Endothelial cell of umbilical vein (primary cell): ENCODE measurements around the gene TEX35. TPM values are rescaled to one million over a fixed set of nuclear protein-coding genes. Genes with fewer than 3 reads are reported as not detected.

Experiments
- BruUV-seq: library from RNA; stranded (reverse); fragments of 400-500 nt; replicated peaks from 2 replicates; lab custom pipeline; 2021; lab: Mats Ljungman, UMichigan
- CTCF ChIA-PET: fragments of 300-600, 350-600 bp; sonication (Branson Sonifier 250); formaldehyde crosslinking; loops from one replicate; lab custom pipeline; 2021; ENCODE audit warnings: antibody characterized with exemption, inconsistent platforms; lab: Charles Lee
- POLR2A ChIA-PET: fragments of 300-600, 350-600 bp; sonication (Branson Sonifier 250); formaldehyde crosslinking; loops from one replicate; lab custom pipeline; 2021; ENCODE audit warnings: antibody characterized with exemption, inconsistent platforms; lab: Charles Lee
- DNase-seq: peaks from one replicate; pipeline ENCODE4 v3.0.0-alpha.2; 2011; ENCODE audit warnings: low read depth, low spot score
- FAIRE-seq: peaks from 2 replicates; lab custom pipeline; 2011; peaks lifted over from hg19 to GRCh38; lab: Jason Lieb, UNC
- H2AFZ ChIP-seq: 2 replicates; pipeline ENCODE4 v1.6.0; 2012; ENCODE audit warnings: low read depth, low read length, control low read depth, inconsistent platforms
- H3K27ac ChIP-seq: 2 replicates; pipeline ENCODE4 v1.5.1; 2011; ENCODE audit warnings: low read depth, mild to moderate bottlenecking, control low read depth, low read length, moderate library complexity; ENCODE audit not compliant: insufficient read depth
- H3K27me3 ChIP-seq, 2 experiments: 2 replicates each; pipeline versions ENCODE4 v1.6.0 to v1.6.1; 2011; ENCODE audit warnings: low read length in 2 of 2, mixed read lengths in 1 of 2; ENCODE audit not compliant: control insufficient read depth in 2 of 2, insufficient read depth in 2 of 2
- H3K36me3 ChIP-seq, 2 experiments: 2 replicates in 1 of 2; 3 replicates in 1 of 2; pipeline ENCODE4 v1.5.1; 2011; ENCODE audit warnings: low read length in 2 of 2, mild to moderate bottlenecking in 1 of 2, moderate library complexity in 1 of 2; ENCODE audit not compliant: control insufficient read depth in 2 of 2, insufficient read depth in 2 of 2; ENCODE audit errors: extremely low read depth in 1 of 2
- H3K4me1 ChIP-seq: 3 replicates; pipeline ENCODE4 v1.5.1; 2011; ENCODE audit warnings: mild to moderate bottlenecking, low read length; ENCODE audit not compliant: control insufficient read depth, insufficient read depth; ENCODE audit errors: extremely low read depth
- H3K4me2 ChIP-seq: 2 replicates; pipeline ENCODE4 v1.6.1; 2011; ENCODE audit warnings: low read length, control low read depth, mixed read lengths; ENCODE audit not compliant: insufficient read depth
- H3K4me3 ChIP-seq, 3 experiments: fragments of 200-600 bp in 1 of 3; sonication (generic), shearing (Covaris generic) in 1 of 3; replicated peaks in 1 of 3; 2 replicates each; pipeline ENCODE4 v1.5.1; 2011 to 2016; ENCODE audit warnings: control low read depth in 3 of 3, low read length in 3 of 3, mild to moderate bottlenecking in 2 of 3, inconsistent platforms in 1 of 3, low read depth in 1 of 3, moderate library complexity in 1 of 3; ENCODE audit not compliant: insufficient read depth in 1 of 3
- H3K79me2 ChIP-seq: 2 replicates; pipeline ENCODE4 v1.6.0; 2012; ENCODE audit warnings: low read length, inconsistent platforms; ENCODE audit not compliant: control insufficient read depth, insufficient read depth
- H3K9ac ChIP-seq: replicated peaks from 2 replicates; pipeline ENCODE3; 2011; ENCODE audit warnings: low read length, control low read depth; ENCODE audit not compliant: insufficient read depth; ENCODE audit errors: extremely low read depth
- H3K9me1 ChIP-seq: replicated peaks from 3 replicates; pipeline ENCODE4 v1.6.0; 2011; ENCODE audit warnings: mild to moderate bottlenecking, low read length; ENCODE audit not compliant: control insufficient read depth, insufficient read depth; ENCODE audit errors: extremely low read depth
- H3K9me3 ChIP-seq: replicated peaks from 2 replicates; pipeline ENCODE4 v1.5.1; 2012; ENCODE audit warnings: low read length, inconsistent platforms; ENCODE audit not compliant: control insufficient read depth, insufficient read depth
- H4K20me1 ChIP-seq: replicated peaks from 2 replicates; pipeline ENCODE3; 2011; ENCODE audit warnings: mild to moderate bottlenecking, low read length; ENCODE audit not compliant: control insufficient read depth, insufficient read depth; ENCODE audit errors: extremely low read depth
- EZH2 ChIP-seq: IDR thresholded peaks from 2 replicates; pipeline ENCODE4 v1.6.1; 2012; ENCODE audit warnings: borderline replicate concordance, low read depth, mild to moderate bottlenecking, moderate library complexity, low read length, inconsistent platforms; ENCODE audit not compliant: severe bottlenecking
- FOS ChIP-seq: IDR thresholded peaks from 2 replicates; pipeline ENCODE4 v1.6.1; 2011; ENCODE audit warnings: mild to moderate bottlenecking, low read length, moderate library complexity, borderline replicate concordance; ENCODE audit not compliant: insufficient read depth
- GATA2 ChIP-seq: IDR thresholded peaks from 2 replicates; pipeline ENCODE4 v1.7.0; 2011; ENCODE audit warnings: low read depth, mild to moderate bottlenecking, moderate library complexity, mixed read lengths, low read length; ENCODE audit not compliant: insufficient read length, insufficient read depth
- JUN ChIP-seq: IDR thresholded peaks from 2 replicates; pipeline ENCODE4 v1.6.1; 2011; ENCODE audit warnings: borderline replicate concordance, low read depth; ENCODE audit not compliant: insufficient read length, insufficient read depth
- MYC ChIP-seq: IDR thresholded peaks from one replicate; pipeline ENCODE4 v1.6.1; 2011; ENCODE audit warnings: mild to moderate bottlenecking, low read depth, low read length
- POLR2A ChIP-seq: IDR thresholded peaks from 2 replicates; pipeline ENCODE4 v1.6.1; 2012; ENCODE audit warnings: low read depth, mild to moderate bottlenecking, control low read depth, low read length
- POLR2AphosphoS5 ChIP-seq: IDR thresholded peaks from 2 replicates; pipeline ENCODE4 v1.6.1; 2012; ENCODE audit warnings: low read depth, mild to moderate bottlenecking, control low read depth, low read length, moderate library complexity; ENCODE audit not compliant: insufficient read depth
- dilution Hi-C: fragments of 300-500 bp; cut with MboI; formaldehyde crosslinking; loops from one replicate; pipeline ENCODE4 v1.15.0; 2019; ENCODE audit warnings: low sequenced_read_pairs; ENCODE audit not compliant: extremely low pct_ligation_motif_present
- intact Hi-C: fragments of 100-400 bp; cut with micrococcal nuclease; formaldehyde crosslinking; loops from one replicate; pipeline ENCODE4 v1.10.0; 2022
- polyA plus RNA-seq, 4 experiments: library from polyadenylated mRNA; depleted of rRNA in 3 of 4; stranded (reverse) in 3 of 4; unstranded in 1 of 4; fragments of >200 nt; gene quantifications; 2 replicates each; pipeline versions ENCODE4 v1.2.1 to v1.2.3, GENCODE V29; 2011 to 2012; ENCODE audit warnings: missing spikeins in 1 of 4
- total RNA-seq: library from RNA; stranded (reverse); gene quantifications from 2 replicates; pipeline ENCODE4 v1.2.3, GENCODE V29; 2021
- TF ChIP-seq, protein P1 (sequence below), 2 donors: IDR thresholded peaks; 1 replicate in 1 of 2; 2 replicates in 1 of 2; pipeline ENCODE4 v1.5.1; 2011; ENCODE audit warnings: low read length in 2 of 2, mild to moderate bottlenecking in 2 of 2, moderate library complexity in 2 of 2, control low read depth in 1 of 2, inconsistent platforms in 1 of 2, low read depth in 1 of 2; ENCODE audit not compliant: insufficient read depth in 1 of 2; ENCODE audit errors: extremely low read depth in 1 of 2
- TF ChIP-seq, protein P2 (sequence below): IDR thresholded peaks from 2 replicates; pipeline ENCODE4 v1.6.1; 2011; ENCODE audit not compliant: insufficient read depth, insufficient read length

TEX35 gene
- total and polyA plus RNA-seq, 2 donors (not counting 3 experiments of a cell fraction or from before 2014, with no cell fraction given): not detected

DNA sequence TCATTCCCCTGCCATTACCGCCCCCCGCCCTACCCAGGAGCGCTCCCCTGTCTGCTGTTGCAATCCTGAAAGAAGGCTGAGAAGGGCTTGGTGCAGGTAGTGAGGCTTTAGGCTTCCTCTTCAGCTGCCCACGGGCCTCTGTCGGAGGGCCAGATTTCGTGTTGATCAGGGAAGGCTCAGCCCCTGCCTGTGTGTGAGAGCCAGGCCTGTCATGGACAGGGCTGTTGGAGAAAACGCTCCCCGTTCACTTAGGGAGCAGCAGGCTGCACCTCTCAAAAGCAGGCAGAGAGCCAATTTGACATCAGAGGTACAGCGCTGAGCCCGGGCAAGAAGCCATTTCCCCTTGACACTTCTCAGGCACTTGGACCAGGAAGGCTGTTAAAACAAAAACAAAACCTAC lies 19.0 kb downstream of the TEX35 start:
- no peak overlapping the region for H3K4me3 ChIP-seq
- no peaks in the 10 kb centered on the region for H3K4me1 ChIP-seq
- CTCF ChIA-PET: interaction anchor here (0.5 to 14.6 kb wide), 29 partner anchors 9 to 837 kb away, joined by 3 to 349 read pairs (median 4); partner anchors contain the start of gene SOAT1
- DNase-seq (no peak), FAIRE-seq (no peak)
- intact Hi-C loops (loop anchor here (1.0 to 5.0 kb wide), 5 partner anchors 221 to 550 kb away; partner anchors contain the start of gene TOR3A), dilution Hi-C loops (no loop called here)
- H3K9me3 ChIP-seq: no peaks in the 10 kb centered on the region
- no peaks in the 10 kb centered on the region for H3K79me2 ChIP-seq
- no peaks in the 10 kb centered on the region for H3K36me3 ChIP-seq
- TF ChIP-seq EZH2: no peak
- TF ChIP-seq POLR2AphosphoS5: no peak
- TF ChIP-seq, protein P1, sequence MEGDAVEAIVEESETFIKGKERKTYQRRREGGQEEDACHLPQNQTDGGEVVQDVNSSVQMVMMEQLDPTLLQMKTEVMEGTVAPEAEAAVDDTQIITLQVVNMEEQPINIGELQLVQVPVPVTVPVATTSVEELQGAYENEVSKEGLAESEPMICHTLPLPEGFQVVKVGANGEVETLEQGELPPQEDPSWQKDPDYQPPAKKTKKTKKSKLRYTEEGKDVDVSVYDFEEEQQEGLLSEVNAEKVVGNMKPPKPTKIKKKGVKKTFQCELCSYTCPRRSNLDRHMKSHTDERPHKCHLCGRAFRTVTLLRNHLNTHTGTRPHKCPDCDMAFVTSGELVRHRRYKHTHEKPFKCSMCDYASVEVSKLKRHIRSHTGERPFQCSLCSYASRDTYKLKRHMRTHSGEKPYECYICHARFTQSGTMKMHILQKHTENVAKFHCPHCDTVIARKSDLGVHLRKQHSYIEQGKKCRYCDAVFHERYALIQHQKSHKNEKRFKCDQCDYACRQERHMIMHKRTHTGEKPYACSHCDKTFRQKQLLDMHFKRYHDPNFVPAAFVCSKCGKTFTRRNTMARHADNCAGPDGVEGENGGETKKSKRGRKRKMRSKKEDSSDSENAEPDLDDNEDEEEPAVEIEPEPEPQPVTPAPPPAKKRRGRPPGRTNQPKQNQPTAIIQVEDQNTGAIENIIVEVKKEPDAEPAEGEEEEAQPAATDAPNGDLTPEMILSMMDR (IDR thresholded peaks at IDR 0.05; ENCODE audit: extremely low read depth in 1 of 2, insufficient read depth in 1 of 2, low read depth in 1 of 2, low read length in 2 of 2): no peak
- no peak for TF ChIP-seq FOS
- TF ChIP-seq POLR2A: no peak
- TF ChIP-seq JUN: no peak
- TF ChIP-seq, protein P2, sequence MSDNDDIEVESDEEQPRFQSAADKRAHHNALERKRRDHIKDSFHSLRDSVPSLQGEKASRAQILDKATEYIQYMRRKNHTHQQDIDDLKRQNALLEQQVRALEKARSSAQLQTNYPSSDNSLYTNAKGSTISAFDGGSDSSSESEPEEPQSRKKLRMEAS: no peak
- TF ChIP-seq GATA2: no peak
- no peak for TF ChIP-seq MYC
- POLR2A ChIA-PET: interaction anchor here (0.5 kb wide), 1 partner anchor 222 kb away, joined by 3 read pairs; no protein-coding TSS in a partner anchor
- H2AFZ ChIP-seq: peak overlapping the region; percentile 52
- no peaks in the 10 kb centered on the region for H3K9me1 ChIP-seq
- no peaks in the 10 kb centered on the region for H4K20me1 ChIP-seq
- H3K9ac ChIP-seq: no peak overlapping the region
- no peak overlapping the region for H3K4me2 ChIP-seq
- no peaks in the 10 kb centered on the region for H3K27me3 ChIP-seq
- BruUV-seq: no TSS peak
- H3K27ac ChIP-seq: no peak overlapping the region
